GM23338 (cell line): ENCODE data around the gene ZYX. TPM values are rescaled to one million over a fixed set of nuclear protein-coding genes. Genes with fewer than 3 reads are reported as not detected.

Experiments used
- ATAC-seq: fragments of 200-7000 bp; cut with Tn5 transposase; 3 replicates; pipeline ENCODE4 v1.9.1; 2020
- DNase-seq: peaks from one replicate; pipeline ENCODE4 v3.0.0-alpha.2; 2015; ENCODE audit warnings: low spot score
- H2AFZ ChIP-seq: fragments of 200-600 bp; sonication (generic); 2 replicates; pipeline ENCODE4 v1.8.0; 2016; ENCODE audit warnings: antibody characterized with exemption, mild to moderate bottlenecking, moderate library complexity
- H3F3A ChIP-seq: fragments of 200-600 bp; sonication (generic); replicated peaks from 2 replicates; pipeline ENCODE4 v1.8.0; 2017; ENCODE audit warnings: antibody characterized with exemption, mixed run types, low read depth
- H3K27ac ChIP-seq: fragments of 200-600 bp; sonication (generic); 2 replicates; pipeline ENCODE4 v1.6.1; 2016; ENCODE audit warnings: low read depth
- H3K27me3 ChIP-seq: fragments of 200-600 bp; sonication (generic); 2 replicates; pipeline ENCODE4 v1.8.0; 2016; ENCODE audit warnings: mild to moderate bottlenecking, mixed run types, moderate library complexity; ENCODE audit not compliant: insufficient read depth
- H3K36me3 ChIP-seq: fragments of 200-600 bp; sonication (generic); 2 replicates; pipeline ENCODE4 v1.8.0; 2016; ENCODE audit warnings: mild to moderate bottlenecking; ENCODE audit not compliant: insufficient read depth
- H3K4me1 ChIP-seq: fragments of 200-600 bp; sonication (generic); 2 replicates; pipeline ENCODE4 v1.8.0; 2016; ENCODE audit warnings: mild to moderate bottlenecking, moderate library complexity; ENCODE audit not compliant: insufficient read depth
- H3K4me2 ChIP-seq: fragments of 200-600 bp; sonication (generic); 2 replicates; pipeline ENCODE4 v1.7.1; 2017; ENCODE audit warnings: mixed run types
- H3K4me3 ChIP-seq: fragments of 200-600 bp; sonication (generic); 2 replicates; pipeline ENCODE4 v1.6.1; 2016; ENCODE audit warnings: mixed run types
- H3K79me2 ChIP-seq: fragments of 200-600 bp; sonication (generic); replicated peaks from 2 replicates; pipeline ENCODE4 v1.8.0; 2017; ENCODE audit warnings: mild to moderate bottlenecking; ENCODE audit not compliant: insufficient read depth
- H3K9me2 ChIP-seq: fragments of 200-600 bp; sonication (generic); 2 replicates; pipeline ENCODE4 v1.8.0; 2017; ENCODE audit not compliant: insufficient read depth
- H4K20me1 ChIP-seq: fragments of 200-600 bp; sonication (generic); replicated peaks from 2 replicates; pipeline ENCODE4 v1.8.0; 2017; ENCODE audit warnings: mild to moderate bottlenecking; ENCODE audit not compliant: insufficient read depth
- H3K27ac Mint-ChIP-seq: 2 replicates; pipeline ENCODE4 v1.8.0; 2020; ENCODE audit warnings: inconsistent platforms, mild to moderate bottlenecking, moderate library complexity, mixed read lengths
- H3K27me3 Mint-ChIP-seq: 3 replicates; pipeline ENCODE4 v1.8.0; 2022; ENCODE audit warnings: low read depth, mild to moderate bottlenecking, moderate library complexity, mixed read lengths, inconsistent platforms; ENCODE audit not compliant: insufficient read depth, poor library complexity
- H3K36me3 Mint-ChIP-seq: 3 replicates; pipeline ENCODE4 v1.8.0; 2021; ENCODE audit warnings: low read depth, mild to moderate bottlenecking, inconsistent platforms, moderate library complexity, mixed read lengths
- H3K4me1 Mint-ChIP-seq: 3 replicates; pipeline ENCODE4 v1.8.0; 2020; ENCODE audit warnings: mild to moderate bottlenecking, inconsistent platforms, mixed read lengths
- H3K4me3 Mint-ChIP-seq: 3 replicates; pipeline ENCODE4 v1.8.0; 2021; ENCODE audit warnings: moderate library complexity, mild to moderate bottlenecking, inconsistent platforms, mixed read lengths
- H3K9me3 Mint-ChIP-seq: 3 replicates; pipeline ENCODE4 v1.8.0; 2020; ENCODE audit warnings: moderate library complexity, mild to moderate bottlenecking, inconsistent platforms, mixed read lengths
- CREB1 ChIP-seq: fragments of 250-450 bp; sonication (Bioruptor Pico); IDR thresholded peaks from 2 replicates; pipeline ENCODE4 v1.5.0; 2020; ENCODE audit warnings: low read depth, mild to moderate bottlenecking, moderate library complexity
- EZH2 ChIP-seq: fragments of 200-600 bp; sonication (generic); IDR thresholded peaks from one replicate; pipeline ENCODE4 v1.8.0; 2017; ENCODE audit warnings: antibody characterized with exemption, mild to moderate bottlenecking, low read depth; ENCODE audit not compliant: unreplicated experiment
- EZH2phosphoT487 ChIP-seq: fragments of 200-600 bp; sonication (generic); IDR thresholded peaks from one replicate; pipeline ENCODE4 v1.8.1; 2018; ENCODE audit warnings: antibody characterized with exemption; ENCODE audit not compliant: unreplicated experiment
- NANOG ChIP-seq: IDR thresholded peaks from 2 replicates; pipeline ENCODE4 v1.6.1; 2016; ENCODE audit warnings: antibody characterized with exemption, borderline replicate concordance
- STAT1 ChIP-seq: IDR thresholded peaks from one replicate; pipeline ENCODE4 v1.6.1; 2016; ENCODE audit warnings: antibody characterized with exemption; ENCODE audit not compliant: unreplicated experiment
- ZNF114 ChIP-seq: fragments of 250-450 bp; sonication (Bioruptor Pico); IDR thresholded peaks from 2 replicates; pipeline ENCODE4 v1.5.0; 2020; ENCODE audit warnings: mild to moderate bottlenecking, moderate library complexity
- ZNF331 ChIP-seq: fragments of 250-450 bp; sonication (Bioruptor Pico); IDR thresholded peaks from 2 replicates; pipeline ENCODE4 v1.5.0; 2020; ENCODE audit warnings: low read depth, mild to moderate bottlenecking, moderate library complexity
- ZNF462 ChIP-seq: fragments of 250-450 bp; sonication (Bioruptor Pico); IDR thresholded peaks from 2 replicates; pipeline ENCODE4 v1.5.0; 2020; ENCODE audit warnings: mild to moderate bottlenecking, moderate library complexity
- polyA plus RNA-seq: library from polyadenylated mRNA; unstranded; fragments of >200 nt; fragmentation: Nextera tagmentation; extraction: Ambion mirVana; gene quantifications from 2 replicates; pipeline ENCODE4 v1.2.1, GENCODE V29; 2016
- total RNA-seq: library from RNA; depleted of rRNA; stranded (reverse); fragments of >200 nt; shearing (Covaris generic); gene quantifications from 2 replicates; pipeline ENCODE4 v1.2.3, GENCODE V29; 2014

The ZYX gene
- total and polyA plus RNA-seq, 2 experiments from 2014 or later, result 111 to 141 TPM

GRCh38 chr7:143431109-143431508, 50.0 kb downstream of the ZYX start:
- Histone ChIP-seq H2AFZ (no peak overlapping the region), H3K4me2 (no peak overlapping the region)
- no peaks in the 10 kb centered on the region for H3K36me3 Mint-ChIP-seq

GRCh38 chr7:143433759-143434158, 52.6 kb downstream of the ZYX start:
- Histone ChIP-seq H3K9me2 (peaks cover 10% of the 10 kb centered on the region; the same call in 1 of the 2 replicates), H3K79me2 (no peaks in the 10 kb centered on the region), H3K27me3 (no peaks in the 10 kb centered on the region), H3F3A (no peaks in the 10 kb centered on the region), H2AFZ (no peak overlapping the region), H3K36me3 (no peaks in the 10 kb centered on the region), H3K4me2 (no peak overlapping the region), H3K4me3 (no peak overlapping the region), H3K4me1 (peaks cover 14% of the 10 kb centered on the region), H4K20me1 (no peaks in the 10 kb centered on the region), H3K27ac (no peak overlapping the region)
- DNase-seq (no peak), ATAC-seq (no peak)
- Mint-ChIP-seq H3K27me3 (peaks cover 2% of the 10 kb centered on the region), H3K4me1 (peaks cover 24% of the 10 kb centered on the region), H3K27ac (no peak overlapping the region), H3K9me3 (no peaks in the 10 kb centered on the region), H3K4me3 (no peak overlapping the region), H3K36me3 (peaks cover 2% of the 10 kb centered on the region; the same call in 1 of the 3 replicates)
- TF ChIP-seq EZH2 (no peak), ZNF114 (no peak), NANOG (no peak), EZH2phosphoT487 (no peak), ZNF331 (CRISPR knock-in tag) (no peak), CREB1 (CRISPR knock-in tag) (no peak)

More at GRCh38 chr7:143431109-143431508, 50.0 kb downstream of the ZYX start:
- no peaks in the 10 kb centered on the region for H3K36me3 ChIP-seq
- Mint-ChIP-seq H3K4me3 (no peak overlapping the region), H3K27me3 (peaks cover 2% of the 10 kb centered on the region), H3K4me1 (peaks cover 5% of the 10 kb centered on the region), H3K27ac (no peak overlapping the region), H3K9me3 (no peaks in the 10 kb centered on the region; the same call in 2 of the 3 replicates)
- no peak for ATAC-seq
- H3K27ac ChIP-seq, result no peak overlapping the region
- H3F3A ChIP-seq, result no peaks in the 10 kb centered on the region
- no peak overlapping the region for H3K4me3 ChIP-seq
- H3K9me2 ChIP-seq, result no peaks in the 10 kb centered on the region
- no peak for DNase-seq
- H3K79me2 ChIP-seq, result no peaks in the 10 kb centered on the region
- no peaks in the 10 kb centered on the region for H3K27me3 ChIP-seq
- H4K20me1 ChIP-seq, result no peaks in the 10 kb centered on the region
- no peak for TF ChIP-seq CREB1 (CRISPR knock-in tag)
- H3K4me1 ChIP-seq, result peaks cover 4% of the 10 kb centered on the region

DNA sequence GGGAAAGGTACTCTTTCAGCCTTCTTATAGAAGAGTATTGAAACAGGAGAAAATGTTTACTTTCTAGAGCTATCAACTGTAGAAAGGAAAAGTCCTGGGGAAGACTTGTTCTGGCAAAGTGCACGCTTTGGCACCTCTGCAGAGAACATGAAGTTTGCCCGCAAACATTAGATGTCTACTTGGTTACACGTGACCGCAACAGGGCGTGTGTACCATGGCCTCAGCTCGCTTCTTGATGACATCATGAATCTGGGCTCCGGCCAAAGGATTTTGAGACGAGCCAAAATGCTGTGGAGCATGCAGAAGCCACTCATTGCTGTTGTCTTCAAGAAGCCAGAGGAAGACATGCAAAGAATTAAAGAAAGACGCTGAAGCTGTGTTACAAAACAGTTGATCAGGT, 53.5 kb downstream of the ZYX start:
- H3K27ac ChIP-seq, result no peak overlapping the region
- H3K4me3 ChIP-seq, result no peak overlapping the region
- H3K79me2 ChIP-seq, result no peaks in the 10 kb centered on the region
- H3F3A ChIP-seq, result no peaks in the 10 kb centered on the region
- H3K36me3 Mint-ChIP-seq, result peaks cover 2% of the 10 kb centered on the region; the same call in 1 of the 3 replicates
- no peaks in the 10 kb centered on the region for H3K9me3 Mint-ChIP-seq
- H3K27me3 ChIP-seq, result no peaks in the 10 kb centered on the region
- H3K4me2 ChIP-seq, result no peak overlapping the region
- H3K4me3 Mint-ChIP-seq, result no peak overlapping the region
- peaks cover 14% of the 10 kb centered on the region for H3K4me1 ChIP-seq
- DNase-seq (no peak), ATAC-seq (no peak)
- H3K4me1 Mint-ChIP-seq, result peaks cover 24% of the 10 kb centered on the region
- H3K36me3 ChIP-seq, result no peaks in the 10 kb centered on the region
- no peaks in the 10 kb centered on the region for H4K20me1 ChIP-seq
- H3K27ac Mint-ChIP-seq, result no peak overlapping the region
- H3K27me3 Mint-ChIP-seq, result peaks cover 2% of the 10 kb centered on the region
- H3K9me2 ChIP-seq, result peaks cover 10% of the 10 kb centered on the region; the same call in 1 of the 2 replicates
- H2AFZ ChIP-seq, result no peak overlapping the region
- TF ChIP-seq EZH2 (no peak), EZH2phosphoT487 (no peak), ZNF331 (CRISPR knock-in tag) (no peak), CREB1 (CRISPR knock-in tag) (no peak), ZNF462 (no peak), NANOG (no peak), STAT1 (no peak)
